Measurements from ENCODE around the gene RNF212B. TPM values are rescaled to one million over a fixed set of nuclear protein-coding genes. Genes with fewer than 3 reads are reported as not detected.

RNF212B gene
- total RNA-seq, 4 donors from 2014 or later, result not detected

GRCh38 chr14:23248601-23249000, 10.9 kb downstream of the RNF212B start:
- Histone ChIP-seq H3K4me3 (no peak overlapping the region), H3K27me3 (no peaks in the 10 kb centered on the region), H3K27ac (no peak overlapping the region), H3K36me3 (no peaks in the 10 kb centered on the region), H3K4me1 (no peaks in the 10 kb centered on the region), H3K9me3 (no peaks in the 10 kb centered on the region)
- WGBS, 2 donors (ENCODE audit: low coverage in 1 of 2), result 78 to 80% methylated on average over 1 to 6 of the region's 7 CpGs
- no peak for ATAC-seq
- TF ChIP-seq CTCF (IDR thresholded peaks at IDR 0.05) (no peak), POLR2A (IDR thresholded peaks at IDR 0.05) (no peak), POLR2AphosphoS5 (IDR thresholded peaks at IDR 0.05) (no peak), EP300 (IDR thresholded peaks at IDR 0.05) (no peak)

GRCh38 chr14:23249824-23250223, 12.1 kb downstream of the RNF212B start:
- no peak overlapping the region for H3K27ac ChIP-seq
- no peak for TF ChIP-seq CTCF (IDR thresholded peaks at IDR 0.05)
- no peak for TF ChIP-seq EP300 (IDR thresholded peaks at IDR 0.05)
- TF ChIP-seq POLR2A (IDR thresholded peaks at IDR 0.05), result no peak
- TF ChIP-seq POLR2AphosphoS5 (IDR thresholded peaks at IDR 0.05), result no peak
- 73 to 85% methylated on average over 3 to 6 of the region's 6 CpGs for WGBS, 2 donors (ENCODE audit: low coverage in 1 of 2)
- H3K9me3 ChIP-seq, result no peaks in the 10 kb centered on the region
- ATAC-seq, result no peak
- H3K4me3 ChIP-seq, result no peak overlapping the region
- no peaks in the 10 kb centered on the region for H3K36me3 ChIP-seq
- H3K27me3 ChIP-seq, result no peaks in the 10 kb centered on the region
- H3K4me1 ChIP-seq, result no peaks in the 10 kb centered on the region

- 50 to 64% methylated on average over 1 to 3 of the region's 3 CpGs for WGBS, 2 donors (ENCODE audit: low coverage in 1 of 2)
- Histone ChIP-seq H3K27ac (no peak overlapping the region), H3K27me3 (no peaks in the 10 kb centered on the region), H3K4me3 (no peak overlapping the region), H3K4me1 (no peaks in the 10 kb centered on the region), H3K36me3 (no peaks in the 10 kb centered on the region), H3K9me3 (no peaks in the 10 kb centered on the region)
- no peak for ATAC-seq
- TF ChIP-seq POLR2A (IDR thresholded peaks at IDR 0.05), result no peak
- no peak for TF ChIP-seq CTCF (IDR thresholded peaks at IDR 0.05)
- no peak for TF ChIP-seq POLR2AphosphoS5 (IDR thresholded peaks at IDR 0.05)
- TF ChIP-seq EP300 (IDR thresholded peaks at IDR 0.05), result no peak
Observed at GRCh38 chr14:23252006-23252405, 14.3 kb downstream of the RNF212B start.

GRCh38 chr14:23252420-23253333, 14.9 kb downstream of the RNF212B start:
- H3K4me3 ChIP-seq, result no peak overlapping the region
- no peaks in the 10 kb centered on the region for H3K27me3 ChIP-seq
- WGBS, 2 donors (ENCODE audit: low coverage in 1 of 2), result 39 to 69% methylated on average over 4 of the region's 4 CpGs
- no peak overlapping the region for H3K27ac ChIP-seq
- no peak for ATAC-seq
- TF ChIP-seq CTCF (IDR thresholded peaks at IDR 0.05) (no peak), POLR2A (IDR thresholded peaks at IDR 0.05) (no peak), EP300 (IDR thresholded peaks at IDR 0.05) (no peak), POLR2AphosphoS5 (IDR thresholded peaks at IDR 0.05) (no peak)
- no peaks in the 10 kb centered on the region for H3K36me3 ChIP-seq
- no peaks in the 10 kb centered on the region for H3K9me3 ChIP-seq
- no peaks in the 10 kb centered on the region for H3K4me1 ChIP-seq

DNA sequence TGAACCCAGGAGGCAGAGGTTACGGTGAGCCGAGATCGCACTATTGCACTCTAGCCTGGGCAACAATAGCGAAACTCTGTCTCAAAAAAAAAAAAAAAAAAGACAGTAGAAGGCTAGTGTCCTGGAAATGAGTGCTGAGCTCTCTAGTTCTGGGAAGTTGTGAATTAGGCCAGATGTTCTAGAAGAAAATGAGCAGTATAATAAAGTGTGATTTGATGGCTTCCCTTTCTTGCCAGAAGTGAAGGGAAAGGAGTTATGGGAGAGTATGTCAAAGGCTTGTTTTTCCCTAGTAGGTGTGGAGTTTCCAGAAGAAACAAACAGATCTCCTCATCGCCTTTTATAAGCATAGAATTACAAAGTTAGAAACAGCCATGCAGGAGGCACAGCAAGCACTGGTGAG, 20.5 kb downstream of the RNF212B start:
- Histone ChIP-seq H3K9me3 (no peaks in the 10 kb centered on the region), H3K27me3 (peaks cover 14% of the 10 kb centered on the region), H3K36me3 (no peaks in the 10 kb centered on the region), H3K4me3 (no peak overlapping the region), H3K27ac (no peak overlapping the region), H3K4me1 (no peaks in the 10 kb centered on the region)
- 66 to 77% methylated on average over 3 of the region's 5 CpGs for WGBS, 2 donors (ENCODE audit: low coverage in 1 of 2)
- TF ChIP-seq POLR2A (IDR thresholded peaks at IDR 0.05) (no peak), EP300 (IDR thresholded peaks at IDR 0.05) (no peak), POLR2AphosphoS5 (IDR thresholded peaks at IDR 0.05) (no peak), CTCF (IDR thresholded peaks at IDR 0.05) (no peak)
- no peak for ATAC-seq

All from gastroesophageal sphincter (tissue), 4 donors.